ENCODE data around the gene PAFAH1B2.
"Not testable (repeated sequence)": the region's sequence is repeated elsewhere in the genome, so short reads cannot be mapped to it uniquely, and the experiment has no call there.

Gene PAFAH1B2

DNA sequence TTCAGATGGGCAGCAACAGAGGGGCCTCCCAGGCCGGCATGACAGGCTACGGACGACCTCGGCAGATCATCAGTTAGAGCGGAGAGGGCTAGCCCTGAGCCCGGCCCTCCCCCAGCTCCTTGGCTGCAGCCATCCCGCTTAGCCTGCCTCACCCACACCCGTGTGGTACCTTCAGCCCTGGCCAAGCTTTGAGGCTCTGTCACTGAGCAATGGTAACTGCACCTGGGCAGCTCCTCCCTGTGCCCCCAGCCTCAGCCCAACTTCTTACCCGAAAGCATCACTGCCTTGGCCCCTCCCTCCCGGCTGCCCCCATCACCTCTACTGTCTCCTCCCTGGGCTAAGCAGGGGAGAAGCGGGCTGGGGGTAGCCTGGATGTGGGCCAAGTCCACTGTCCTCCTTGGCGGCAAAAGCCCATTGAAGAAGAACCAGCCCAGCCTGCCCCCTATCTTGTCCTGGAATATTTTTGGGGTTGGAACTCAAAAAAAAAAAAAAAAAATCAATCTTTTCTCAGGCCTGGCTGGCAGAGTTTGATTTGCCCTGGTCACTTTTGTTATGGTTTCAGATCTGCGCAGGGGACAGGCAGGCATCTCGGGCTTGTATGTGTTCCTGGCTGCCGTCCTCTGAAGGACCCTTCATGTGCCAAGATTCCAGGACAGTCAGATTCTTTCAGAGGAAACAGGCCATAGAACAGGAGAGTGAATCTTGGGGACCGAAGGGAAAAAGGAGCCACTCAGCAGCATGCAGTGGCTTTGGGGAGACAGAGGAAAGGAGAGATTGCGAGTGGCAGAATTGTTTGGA is 60.4 kb downstream of the PAFAH1B2 start:
- no peak for DNase-seq

DNA sequence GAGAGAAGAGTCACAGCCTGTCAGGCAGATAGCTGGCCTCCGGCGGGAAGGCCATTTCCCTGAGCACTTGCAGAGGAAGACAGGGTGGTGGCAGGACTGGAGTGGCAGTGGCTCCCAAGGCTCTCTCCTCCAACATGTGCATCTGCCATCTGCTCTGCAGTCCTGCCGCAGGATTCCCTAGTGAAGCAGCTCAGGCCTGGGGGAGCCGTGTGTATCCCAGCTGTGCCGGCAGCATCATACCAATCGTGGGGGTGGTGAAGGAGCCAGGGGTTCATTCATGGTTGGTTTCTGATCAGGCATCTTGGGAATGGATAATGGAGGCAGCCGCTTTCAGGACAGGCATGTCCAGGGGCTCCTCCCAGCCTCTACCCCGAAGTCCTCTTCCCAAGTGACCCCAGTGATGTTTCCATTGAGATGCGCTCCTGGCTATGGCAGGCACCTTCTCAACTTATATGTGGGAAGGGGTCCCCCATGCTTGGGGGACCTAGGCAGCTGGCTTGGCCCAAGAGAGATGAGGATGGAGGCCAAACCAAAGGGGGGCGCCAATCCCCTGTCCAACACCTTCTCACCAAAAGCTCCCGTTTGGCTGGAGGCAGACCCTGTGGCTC is 61.2 kb downstream of the PAFAH1B2 start:
- no peak for DNase-seq

DNA sequence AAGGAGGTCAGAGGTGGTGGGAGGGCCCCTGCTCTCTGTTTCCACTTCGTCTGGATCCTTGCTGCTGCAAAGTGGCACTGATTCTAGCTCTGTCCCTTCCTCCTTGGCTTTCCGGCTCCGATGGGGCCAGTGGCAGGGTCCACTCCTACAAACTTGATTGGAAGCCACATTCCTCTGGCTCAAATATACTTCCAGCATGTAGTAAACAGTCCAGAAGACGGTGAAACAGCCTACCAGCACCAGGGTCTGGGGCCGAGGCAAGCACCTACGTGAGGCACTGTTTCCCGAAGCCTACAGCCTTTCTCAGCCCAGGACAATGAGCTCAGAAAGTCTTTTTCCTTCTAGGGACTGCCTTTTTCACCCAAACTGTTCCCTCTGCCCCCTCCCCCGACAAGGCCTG is 62.0 kb downstream of the PAFAH1B2 start:
- not testable (repeated sequence) for DNase-seq

DNA sequence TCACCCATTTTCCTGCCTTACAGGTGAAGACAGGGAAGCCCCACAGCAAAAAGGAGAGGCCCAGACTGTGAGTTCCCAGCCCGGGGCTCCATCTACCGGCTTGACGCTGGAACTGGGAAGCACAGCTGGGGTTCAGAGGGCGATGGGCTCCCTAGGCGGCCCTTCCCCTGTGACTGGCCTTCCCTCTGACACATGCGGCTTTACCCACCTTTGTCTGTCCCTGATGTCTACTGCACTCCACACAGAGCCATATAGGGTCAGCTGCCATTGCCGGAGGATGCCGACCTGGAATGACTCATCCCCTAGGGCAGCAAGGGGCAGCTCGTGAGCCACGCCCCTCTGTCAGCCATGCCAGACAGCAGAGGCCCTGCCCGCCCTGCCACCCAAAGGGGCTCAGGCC is 62.8 kb downstream of the PAFAH1B2 start:
- not testable (repeated sequence) for DNase-seq

DNA sequence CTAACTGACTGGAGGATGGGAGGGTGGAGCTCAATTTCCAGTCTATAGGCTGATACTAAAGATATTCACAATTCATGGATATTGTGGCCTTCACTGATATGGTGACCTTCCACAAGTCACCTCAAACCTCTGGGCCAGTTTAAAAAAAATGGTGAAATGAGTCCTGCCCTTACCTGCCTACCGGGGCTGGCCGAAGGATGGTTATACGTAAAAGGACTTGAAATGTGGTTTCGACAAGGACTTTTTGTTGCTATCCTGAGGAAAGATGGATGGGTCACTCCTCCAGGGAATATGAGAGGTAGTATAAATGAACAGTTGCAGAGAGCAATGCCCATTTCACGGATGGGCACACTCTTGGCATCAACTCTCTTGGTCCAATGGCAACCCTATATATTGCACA is 63.4 kb downstream of the PAFAH1B2 start:
- DNase-seq, result not testable (repeated sequence)

DNA sequence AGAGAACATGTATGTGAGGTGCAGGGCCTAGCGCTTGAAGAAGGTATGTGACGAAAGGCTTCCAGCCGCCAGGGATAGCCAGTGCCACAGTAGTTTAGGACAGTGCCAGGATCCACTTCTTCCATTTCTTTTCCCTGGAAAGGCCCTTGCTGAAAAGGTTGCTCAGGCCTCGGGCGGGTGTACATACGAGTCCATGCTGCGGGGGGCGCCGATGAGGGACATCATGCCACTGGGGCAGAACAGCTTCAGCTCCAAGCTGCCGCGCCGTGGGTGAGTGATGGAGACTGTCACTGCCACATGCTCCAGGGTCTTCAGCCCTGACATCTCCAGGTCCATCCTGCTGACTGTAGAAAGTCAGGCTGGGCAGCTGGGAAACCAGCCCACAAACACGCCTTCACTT is 64.6 kb downstream of the PAFAH1B2 start:
- not testable (repeated sequence) for DNase-seq

DNA sequence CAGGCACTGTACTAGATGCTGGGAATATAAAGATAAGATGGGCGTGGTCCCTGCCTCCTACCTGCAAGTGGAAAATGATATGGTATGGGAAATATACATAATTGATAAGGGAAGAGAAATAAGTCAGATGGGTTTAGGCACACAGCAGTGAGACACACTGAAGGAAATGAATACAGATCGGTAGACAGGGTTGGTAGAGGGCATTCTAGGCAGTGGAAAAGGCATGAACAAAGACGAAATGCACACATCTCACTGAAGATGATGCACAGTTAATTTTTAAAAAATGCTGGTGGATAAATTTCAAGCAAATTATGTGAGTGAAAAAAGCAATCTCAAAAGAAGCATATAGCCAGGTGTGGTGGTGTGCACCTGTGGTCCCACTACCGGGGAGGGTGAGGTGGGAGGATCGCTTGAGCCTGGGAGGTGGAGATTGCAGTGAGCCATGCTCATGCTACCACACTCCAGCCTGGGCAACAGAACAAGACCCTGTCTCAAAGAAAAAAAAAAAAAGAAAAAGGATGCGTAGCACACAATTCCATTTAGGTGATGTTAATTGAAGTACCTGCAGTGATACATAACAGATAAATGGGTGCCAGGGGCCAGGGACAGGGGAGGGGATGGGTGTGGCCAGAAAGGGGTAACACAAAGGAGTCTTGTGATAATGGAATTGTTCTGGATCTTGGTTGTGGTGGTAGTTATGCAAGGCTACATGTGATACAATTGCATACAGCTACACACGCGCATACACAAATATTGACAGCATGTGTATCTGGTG is 65.5 kb downstream of the PAFAH1B2 start:
- not testable (repeated sequence) for DNase-seq

DNA sequence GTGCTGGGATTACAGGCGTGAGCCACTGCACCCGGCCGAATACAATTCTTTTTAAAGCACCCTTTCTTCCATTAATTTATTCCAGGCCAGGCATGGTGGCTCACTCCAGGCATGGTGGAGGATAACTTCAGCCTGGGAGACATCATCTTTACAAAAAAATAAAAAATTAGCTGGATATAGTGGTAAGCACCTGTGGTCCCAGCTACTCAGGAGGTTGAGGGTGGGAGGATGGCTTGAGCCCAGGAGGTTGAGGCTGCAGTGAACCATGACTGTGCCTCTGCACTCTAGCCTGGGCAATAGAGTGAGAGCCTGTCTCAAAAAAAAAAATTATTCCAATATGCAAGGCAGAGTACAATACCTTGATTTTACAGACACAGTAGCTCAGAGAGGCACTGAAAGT is 66.5 kb downstream of the PAFAH1B2 start:
- DNase-seq, result no peak

DNA sequence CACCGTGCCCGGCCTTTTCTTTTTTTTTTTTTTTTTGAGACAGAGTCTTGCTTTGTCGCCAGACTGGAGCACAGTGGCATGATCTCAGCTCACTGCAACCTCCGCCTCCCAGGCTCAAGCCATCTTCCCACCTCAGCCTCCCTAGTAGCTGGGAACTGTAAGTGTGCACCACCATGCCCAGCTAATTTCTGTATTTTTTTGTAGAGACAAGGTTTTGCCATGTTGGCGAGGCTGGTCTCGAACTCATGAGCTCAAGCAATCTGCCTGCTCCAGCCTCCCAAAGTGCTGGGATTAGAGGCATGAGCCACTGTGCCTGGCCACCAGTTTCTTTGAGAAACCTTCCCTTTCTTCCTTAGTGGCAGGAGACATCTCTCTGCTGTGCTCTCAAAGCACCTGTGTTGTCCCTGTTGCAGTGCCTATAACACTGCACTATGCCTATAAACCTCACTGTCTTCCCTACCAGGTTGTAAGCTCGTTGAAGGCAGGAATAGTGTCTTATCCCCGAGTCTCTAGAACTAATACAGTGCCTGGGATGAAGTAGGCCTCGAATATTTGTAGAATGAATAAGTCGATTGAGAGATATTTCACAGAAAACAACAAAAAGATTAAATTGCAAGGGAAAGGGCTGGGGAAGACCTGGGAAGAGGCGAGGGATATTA is 68.7 kb downstream of the PAFAH1B2 start:
- no peak for DNase-seq

DNA sequence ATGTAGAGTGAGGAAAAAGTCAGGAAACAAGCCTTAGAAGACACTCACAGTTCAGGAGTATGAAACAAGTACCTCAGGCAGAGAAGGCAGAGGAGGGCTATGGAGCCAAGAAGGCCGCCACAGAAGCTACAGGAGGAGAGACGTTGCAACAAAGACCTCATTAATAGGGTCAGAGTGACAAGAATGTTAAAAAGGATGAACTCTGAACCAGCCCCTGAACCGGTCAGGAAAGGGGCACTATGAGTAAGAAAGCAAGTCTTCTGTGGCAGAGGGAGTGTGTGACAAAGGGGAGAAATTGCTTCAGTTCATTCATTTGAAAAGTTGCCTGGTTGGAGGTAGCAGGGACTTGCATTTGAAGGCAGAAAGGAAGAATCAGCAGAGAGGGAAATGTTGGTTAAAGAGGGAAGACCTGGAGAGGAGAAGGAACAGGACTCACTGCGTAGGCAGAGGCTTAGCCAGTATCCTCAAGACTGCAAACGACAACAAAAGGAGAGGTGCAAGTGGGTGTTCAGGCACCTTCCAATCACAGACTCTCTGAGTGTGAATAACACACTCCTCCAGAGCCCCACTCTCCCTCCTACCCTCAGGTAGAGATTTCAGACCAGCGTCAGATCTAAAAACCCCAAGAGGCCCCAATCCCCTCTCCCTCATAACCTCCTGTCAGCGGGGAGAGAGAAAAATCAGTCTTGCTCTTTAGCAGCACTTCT is 70.5 kb downstream of the PAFAH1B2 start:
- DNase-seq, result no peak

DNA sequence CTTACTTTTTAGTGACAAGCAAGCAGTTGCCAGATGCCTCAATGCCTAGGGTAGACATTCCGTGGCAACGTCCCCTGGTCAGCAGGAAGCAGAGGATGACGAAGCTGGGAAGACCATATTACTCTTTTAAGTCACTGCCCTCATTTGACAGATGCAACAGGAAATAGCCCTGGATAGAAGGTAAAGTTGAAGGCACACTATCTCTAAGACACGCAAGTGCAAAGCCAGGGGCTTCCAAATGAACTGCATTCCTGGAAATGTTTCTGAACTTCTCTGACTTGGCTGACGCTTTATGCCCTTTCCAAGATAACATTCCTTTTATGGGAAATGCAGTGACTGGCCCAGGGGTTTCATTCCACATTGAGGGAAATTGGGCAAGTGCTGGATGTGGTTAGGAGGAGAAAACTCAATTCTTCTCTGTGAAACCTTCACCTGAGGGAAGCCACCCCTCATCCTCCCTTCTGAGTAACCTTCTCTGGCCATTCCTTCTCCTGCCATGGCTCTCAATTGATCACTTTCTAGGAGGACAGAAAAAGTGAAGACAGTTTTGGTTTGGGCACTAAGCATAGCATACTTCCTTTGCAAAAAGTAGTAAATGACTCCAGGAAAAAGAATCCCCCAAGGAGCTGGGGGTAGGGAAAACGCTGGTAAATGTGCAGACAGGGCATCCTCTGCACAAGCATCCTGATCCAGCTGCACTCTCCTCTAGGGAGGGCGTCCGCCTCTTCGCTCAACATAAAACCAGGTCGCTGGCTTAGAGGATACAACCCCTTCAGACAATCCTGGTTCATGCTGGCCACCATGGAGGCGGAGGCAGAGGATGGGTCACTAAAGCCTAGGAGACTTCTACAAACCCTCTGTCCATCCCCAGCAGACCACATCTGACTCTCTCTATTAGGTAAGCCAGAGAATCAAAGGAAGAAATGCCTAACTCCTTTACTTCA is 73.3 kb downstream of the PAFAH1B2 start:
- no peak for DNase-seq

DNA sequence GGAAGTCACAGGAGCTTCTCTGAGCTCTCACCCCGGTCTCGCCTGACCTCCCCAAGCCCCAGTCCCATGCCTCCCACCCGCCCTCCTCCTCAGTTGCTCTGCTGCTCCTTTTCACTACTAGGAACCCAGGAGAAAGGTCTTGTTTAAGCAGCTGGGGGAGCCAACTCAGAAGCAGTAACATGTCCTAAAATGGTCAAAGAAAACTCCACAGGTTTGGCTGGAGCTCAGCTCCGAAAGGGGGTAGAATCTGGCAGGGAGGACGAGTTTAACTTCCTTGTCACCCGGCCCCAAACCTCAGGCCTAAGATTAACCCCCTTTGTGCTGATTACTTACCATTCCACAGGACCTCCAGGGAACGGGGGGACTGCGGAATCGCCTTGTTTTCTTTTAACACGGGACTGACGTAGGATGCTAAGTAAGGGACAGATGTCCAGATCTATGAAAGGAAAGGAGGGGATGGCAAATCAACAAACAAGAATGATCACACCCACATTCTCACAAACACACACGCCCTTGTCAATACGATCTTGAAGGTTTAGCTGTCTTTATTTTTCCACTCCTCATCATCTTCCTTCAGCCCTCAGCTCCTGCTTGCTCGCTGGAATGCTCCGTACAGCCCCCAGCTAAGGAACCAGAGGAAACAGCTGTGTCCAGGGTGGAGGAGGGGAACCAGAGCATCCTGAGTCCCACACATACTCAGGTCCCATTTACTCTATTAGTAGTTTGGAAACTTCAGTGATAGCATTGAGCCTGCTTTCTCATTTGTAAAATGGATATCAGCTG is 74.2 kb downstream of the PAFAH1B2 start:
- no peak for DNase-seq

DNA sequence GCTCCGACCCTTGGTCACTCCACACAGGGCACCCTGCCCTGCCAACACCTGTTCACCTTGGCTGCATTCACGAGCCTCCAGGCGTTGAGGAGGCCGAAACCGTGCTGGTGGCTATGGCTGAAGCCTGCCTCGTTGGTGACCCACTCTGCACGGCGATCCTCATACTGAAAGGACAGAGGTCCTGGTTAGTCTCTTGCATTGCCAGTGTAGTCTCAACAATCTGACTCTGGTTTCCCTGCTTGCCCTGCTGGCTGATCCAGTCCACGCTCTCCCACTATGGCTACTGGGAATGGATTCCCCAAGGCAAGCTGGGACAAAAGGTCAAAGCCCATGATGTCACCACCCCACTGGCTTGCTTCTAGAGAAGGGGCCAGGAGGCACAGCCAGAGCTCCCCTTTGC is 74.9 kb downstream of the PAFAH1B2 start:
- DNase-seq, result no peak

DNA sequence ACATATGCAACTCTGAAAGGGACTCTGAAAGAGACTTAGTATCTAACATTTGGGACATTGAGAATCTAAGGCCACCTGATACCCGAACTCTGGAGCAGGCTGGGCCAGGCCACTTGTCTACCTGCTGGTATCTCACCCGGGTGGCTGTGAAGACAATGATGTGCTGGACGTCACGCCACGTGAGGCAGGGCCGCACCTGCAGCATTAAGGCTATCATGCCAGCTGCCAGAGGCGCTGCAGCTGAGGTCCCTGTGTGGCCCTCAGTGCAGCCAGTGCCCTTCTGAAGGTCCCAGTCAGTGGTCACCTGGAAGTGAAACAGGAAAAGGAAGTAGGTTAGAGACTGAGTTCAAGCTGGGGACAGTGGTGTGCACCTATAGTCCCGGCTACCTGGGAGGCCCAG is 75.4 kb downstream of the PAFAH1B2 start:
- no peak for DNase-seq

DNA sequence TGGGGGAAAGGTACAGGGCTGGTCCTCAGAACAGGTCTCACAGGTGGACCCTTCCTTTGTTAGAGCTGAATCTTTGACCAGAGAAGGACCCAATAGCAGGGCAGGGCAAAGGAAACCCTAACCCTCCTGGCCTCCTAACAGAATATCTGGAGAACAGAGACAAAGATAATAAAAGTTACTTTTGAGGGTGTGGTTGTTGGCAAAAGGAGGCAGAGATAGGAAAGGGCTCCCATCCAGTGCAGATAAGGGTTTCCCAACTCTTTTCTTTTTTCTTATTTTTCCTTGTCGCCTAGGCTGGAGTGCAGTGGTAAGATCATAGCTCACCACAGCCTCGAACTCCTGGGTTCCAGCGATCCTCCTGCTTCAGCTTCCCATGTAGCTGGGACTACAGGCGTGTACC is 75.9 kb downstream of the PAFAH1B2 start:
- no peak for DNase-seq

DNA sequence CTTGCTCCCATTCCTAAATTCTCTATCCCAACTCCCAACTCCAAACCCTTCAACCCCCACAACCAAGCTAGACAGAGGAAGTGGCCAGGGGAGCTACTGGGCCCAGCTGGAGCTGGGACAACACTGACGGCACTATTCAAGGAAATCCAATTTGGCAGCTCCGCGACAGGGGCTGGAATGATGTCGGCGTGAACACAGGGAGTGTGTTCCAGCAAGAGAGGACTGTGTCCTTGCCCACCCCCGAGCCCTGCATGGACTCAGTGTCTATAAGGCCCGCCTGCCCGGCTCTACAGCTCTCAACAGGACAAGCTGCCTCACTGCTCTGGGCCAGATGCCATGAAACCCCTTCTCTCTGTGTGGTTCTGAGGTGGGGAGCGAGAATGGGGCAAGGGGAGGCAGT is 76.5 kb downstream of the PAFAH1B2 start:
- DNase-seq, result no peak

DNA sequence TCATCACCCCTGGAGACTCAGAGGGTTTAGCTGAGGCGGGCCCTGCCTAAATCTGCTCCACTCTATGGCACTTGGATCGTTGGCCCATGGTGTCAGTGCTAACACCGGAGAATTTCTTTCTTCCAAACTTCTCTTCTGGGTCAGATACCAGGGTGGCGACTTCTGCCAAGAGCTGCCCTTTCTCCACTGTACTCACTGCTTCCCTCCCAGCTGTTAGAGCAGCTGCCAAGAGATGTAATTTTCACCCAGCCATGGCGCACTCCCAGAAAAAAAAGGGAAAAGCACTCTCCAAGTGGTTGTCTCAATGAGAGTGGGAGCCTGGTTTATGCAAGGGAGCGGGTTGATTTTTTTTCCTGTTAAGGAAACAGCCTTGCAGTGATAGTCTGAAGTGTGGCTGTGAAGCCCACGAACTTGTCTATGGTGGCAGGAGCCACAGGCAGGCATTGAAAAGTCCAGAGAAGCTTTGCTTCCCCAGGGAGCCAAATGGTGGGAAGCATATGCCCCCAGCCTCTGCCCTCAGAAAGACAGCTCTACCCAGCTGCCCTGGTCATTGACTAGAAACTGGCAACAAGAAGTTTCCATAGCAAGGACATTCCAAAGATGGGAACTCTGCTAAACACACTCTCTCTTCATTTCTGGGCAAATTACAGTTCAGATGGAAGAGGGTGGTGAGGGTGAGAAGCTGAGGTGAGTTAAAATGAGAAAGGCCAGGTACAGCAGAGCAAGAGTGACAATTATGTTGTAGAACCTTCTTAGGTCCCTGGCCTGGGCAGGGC is 77.1 kb downstream of the PAFAH1B2 start:
- no peak for DNase-seq

DNA sequence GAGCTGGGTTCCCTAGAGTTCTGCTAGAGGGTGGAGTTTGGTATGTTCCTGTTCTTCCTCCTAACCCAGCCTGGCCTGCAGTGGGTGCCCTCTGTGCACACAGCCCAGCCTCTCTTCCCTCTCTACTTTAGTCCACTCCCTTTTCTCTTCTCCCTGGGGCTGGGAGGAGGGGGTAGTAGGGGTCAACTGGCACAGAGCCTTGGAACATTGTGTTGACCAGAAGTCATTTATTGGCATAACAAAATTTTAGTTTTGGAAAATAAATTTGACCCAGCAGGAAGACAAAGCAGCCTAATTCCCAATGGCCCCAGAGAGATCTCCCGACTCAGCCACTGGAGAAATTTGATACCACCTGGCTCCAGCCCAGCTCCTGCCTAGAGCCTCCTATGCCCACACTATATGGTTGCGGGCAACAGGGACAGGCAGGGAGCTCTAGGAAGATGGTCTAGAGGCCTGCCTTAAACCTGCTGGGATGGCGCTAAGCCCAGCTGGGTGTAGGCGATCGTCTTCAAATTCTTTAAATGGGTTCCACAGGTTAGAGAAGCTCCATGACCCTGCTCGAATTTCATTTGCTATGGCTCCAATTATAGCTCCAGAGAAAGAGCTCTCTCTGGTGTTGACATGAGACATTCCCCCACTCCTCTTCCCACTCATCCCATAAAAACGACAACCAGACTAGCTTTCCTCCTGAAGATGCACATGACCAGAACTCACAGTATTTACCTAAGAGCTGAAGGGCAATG is 77.9 kb downstream of the PAFAH1B2 start:
- no peak for DNase-seq

Data from activated gamma-delta T cell (primary cell).